ENCODE data around the gene RPL10. TPM values are rescaled to one million over a fixed set of nuclear protein-coding genes. Genes with fewer than 3 reads are reported as not detected.

RPL10 gene
- total and polyA plus RNA-seq, 2 donors (not counting 3 experiments of a cell fraction or from before 2014, with no cell fraction given): 2,493 to 7,586 TPM

DNA sequence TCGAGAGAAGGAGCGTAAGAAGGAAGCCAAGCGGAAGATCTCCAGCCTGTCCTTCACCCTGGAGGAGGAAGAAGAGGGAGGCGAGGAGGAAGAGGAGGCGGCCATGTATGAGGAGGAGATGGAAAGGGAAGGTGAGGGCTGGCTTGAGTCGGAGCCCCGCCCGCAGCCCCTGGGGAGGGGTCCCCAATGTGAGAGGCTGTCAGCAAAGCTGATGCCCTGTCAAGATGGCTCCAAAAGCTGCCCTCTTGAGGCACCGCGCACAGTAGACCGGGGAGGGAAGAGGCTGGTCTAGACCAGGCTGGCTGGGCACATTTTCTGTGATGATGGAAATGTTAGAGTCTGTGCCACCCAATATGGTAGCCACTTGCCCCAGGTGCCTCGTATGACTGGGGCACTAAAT, 48.3 kb downstream of the RPL10 start:
- FAIRE-seq (no peak), DNase-seq (ENCODE audit: low read depth, low spot score) (no peak)
- dilution Hi-C loops (cut with MboI; ENCODE audit: extremely low pct_ligation_motif_present, low sequenced_read_pairs) (no loop called here), intact Hi-C loops (cut with micrococcal nuclease) (no loop called here)
- Histone ChIP-seq H3K4me3 (replicated peaks in 1 of 3; ENCODE audit: insufficient read depth in 1 of 3, low read depth in 1 of 3, low read length in 3 of 3) (no peak overlapping the region), H3K4me1 (ENCODE audit: control insufficient read depth, extremely low read depth, insufficient read depth, low read length) (peaks cover 8% of the 10 kb centered on the region), H3K36me3 (ENCODE audit: control insufficient read depth in 2 of 2, extremely low read depth in 1 of 2, insufficient read depth in 2 of 2, low read length in 2 of 2) (peaks cover 0 to 42% of the 10 kb centered on the region in 2 experiments), H3K79me2 (ENCODE audit: control insufficient read depth, insufficient read depth, low read length) (peaks cover 25% of the 10 kb centered on the region), H3K9me3 (replicated peaks; ENCODE audit: control insufficient read depth, insufficient read depth, low read length) (no peaks in the 10 kb centered on the region), H3K9ac (replicated peaks; ENCODE audit: extremely low read depth, insufficient read depth, low read length) (no peak overlapping the region), H4K20me1 (replicated peaks; ENCODE audit: control insufficient read depth, extremely low read depth, insufficient read depth, low read length) (no peaks in the 10 kb centered on the region), H2AFZ (ENCODE audit: low read depth, low read length) (no peak overlapping the region), H3K27ac (ENCODE audit: insufficient read depth, low read depth, low read length) (no peak overlapping the region), H3K4me2 (ENCODE audit: insufficient read depth, low read length) (no peak overlapping the region), H3K9me1 (replicated peaks; ENCODE audit: control insufficient read depth, extremely low read depth, insufficient read depth, low read length) (no peaks in the 10 kb centered on the region), H3K27me3 (ENCODE audit: control insufficient read depth in 2 of 2, insufficient read depth in 2 of 2, low read length in 2 of 2) (no peaks in the 10 kb centered on the region)
- BruUV-seq (replicated peaks): no TSS peak
- no peak for TF ChIP-seq JUN (IDR thresholded peaks at IDR 0.05; ENCODE audit: borderline replicate concordance, insufficient read depth, insufficient read length, low read depth)
- TF ChIP-seq, protein P1, sequence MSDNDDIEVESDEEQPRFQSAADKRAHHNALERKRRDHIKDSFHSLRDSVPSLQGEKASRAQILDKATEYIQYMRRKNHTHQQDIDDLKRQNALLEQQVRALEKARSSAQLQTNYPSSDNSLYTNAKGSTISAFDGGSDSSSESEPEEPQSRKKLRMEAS (IDR thresholded peaks at IDR 0.05; ENCODE audit: insufficient read depth, insufficient read length): no peak
- TF ChIP-seq FOS (IDR thresholded peaks at IDR 0.05; ENCODE audit: borderline replicate concordance, insufficient read depth, low read length): no peak
- no peak for TF ChIP-seq GATA2 (IDR thresholded peaks at IDR 0.05; ENCODE audit: insufficient read depth, insufficient read length, low read depth, low read length)
- no peak for TF ChIP-seq POLR2A (IDR thresholded peaks at IDR 0.05; ENCODE audit: low read depth, low read length)
- no peak for TF ChIP-seq EZH2 (IDR thresholded peaks at IDR 0.05; ENCODE audit: borderline replicate concordance, low read depth, low read length, severe bottlenecking)
- TF ChIP-seq, protein P2, sequence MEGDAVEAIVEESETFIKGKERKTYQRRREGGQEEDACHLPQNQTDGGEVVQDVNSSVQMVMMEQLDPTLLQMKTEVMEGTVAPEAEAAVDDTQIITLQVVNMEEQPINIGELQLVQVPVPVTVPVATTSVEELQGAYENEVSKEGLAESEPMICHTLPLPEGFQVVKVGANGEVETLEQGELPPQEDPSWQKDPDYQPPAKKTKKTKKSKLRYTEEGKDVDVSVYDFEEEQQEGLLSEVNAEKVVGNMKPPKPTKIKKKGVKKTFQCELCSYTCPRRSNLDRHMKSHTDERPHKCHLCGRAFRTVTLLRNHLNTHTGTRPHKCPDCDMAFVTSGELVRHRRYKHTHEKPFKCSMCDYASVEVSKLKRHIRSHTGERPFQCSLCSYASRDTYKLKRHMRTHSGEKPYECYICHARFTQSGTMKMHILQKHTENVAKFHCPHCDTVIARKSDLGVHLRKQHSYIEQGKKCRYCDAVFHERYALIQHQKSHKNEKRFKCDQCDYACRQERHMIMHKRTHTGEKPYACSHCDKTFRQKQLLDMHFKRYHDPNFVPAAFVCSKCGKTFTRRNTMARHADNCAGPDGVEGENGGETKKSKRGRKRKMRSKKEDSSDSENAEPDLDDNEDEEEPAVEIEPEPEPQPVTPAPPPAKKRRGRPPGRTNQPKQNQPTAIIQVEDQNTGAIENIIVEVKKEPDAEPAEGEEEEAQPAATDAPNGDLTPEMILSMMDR (IDR thresholded peaks at IDR 0.05; ENCODE audit: extremely low read depth in 1 of 2, insufficient read depth in 1 of 2, low read depth in 1 of 2, low read length in 2 of 2): no peak
- no peak for TF ChIP-seq POLR2AphosphoS5 (IDR thresholded peaks at IDR 0.05; ENCODE audit: insufficient read depth, low read depth, low read length)
- no peak for TF ChIP-seq MYC (IDR thresholded peaks at IDR 0.05; ENCODE audit: low read depth, low read length)
- ChIA-PET POLR2A (interaction anchor here (0.8 kb wide), 1 partner anchor 12 kb away, joined by 3 read pairs; no protein-coding TSS in a partner anchor), CTCF (no interaction called here)

Measured in endothelial cell of umbilical vein (primary cell).